ENCODE results near the gene KCNF1.

Gene KCNF1

GRCh38 chr2:10930721-10931516 is 19.2 kb downstream of the KCNF1 start:
- H3K4me3 ChIP-seq (ENCODE audit: low read depth, low read length) = no peak overlapping the region
- no peaks in the 10 kb centered on the region for H3K4me1 ChIP-seq
- TF ChIP-seq CTCF (IDR thresholded peaks at IDR 0.05) = no peak
- no peak overlapping the region for H3K27ac ChIP-seq
- H3K9ac ChIP-seq = no peak overlapping the region
- no peaks in the 10 kb centered on the region for H3K9me3 ChIP-seq (ENCODE audit: control insufficient read depth, low read length)
- no peaks in the 10 kb centered on the region for H3K27me3 ChIP-seq (ENCODE audit: control insufficient read depth, insufficient read depth, low read length)
- H3K36me3 ChIP-seq (ENCODE audit: control insufficient read depth, insufficient read depth, low read length) = no peaks in the 10 kb centered on the region
- no peak overlapping the region for H2AFZ ChIP-seq
- no peaks in the 10 kb centered on the region for H3K79me2 ChIP-seq
- H3K4me2 ChIP-seq (ENCODE audit: low read length) = no peak overlapping the region

- Histone ChIP-seq H3K4me3 (ENCODE audit: low read depth, low read length) (no peak overlapping the region), H3K4me1 (no peaks in the 10 kb centered on the region), H3K4me2 (ENCODE audit: low read length) (no peak overlapping the region), H3K9me3 (ENCODE audit: control insufficient read depth, low read length) (no peaks in the 10 kb centered on the region), H3K9ac (no peak overlapping the region), H2AFZ (no peak overlapping the region), H3K36me3 (ENCODE audit: control insufficient read depth, insufficient read depth, low read length) (no peaks in the 10 kb centered on the region), H3K27ac (no peak overlapping the region), H3K79me2 (no peaks in the 10 kb centered on the region), H3K27me3 (ENCODE audit: control insufficient read depth, insufficient read depth, low read length) (no peaks in the 10 kb centered on the region)
- no peak for TF ChIP-seq CTCF (IDR thresholded peaks at IDR 0.05)
Observed at GRCh38 chr2:10931710-10932255, 20.0 kb downstream of the KCNF1 start.

DNA sequence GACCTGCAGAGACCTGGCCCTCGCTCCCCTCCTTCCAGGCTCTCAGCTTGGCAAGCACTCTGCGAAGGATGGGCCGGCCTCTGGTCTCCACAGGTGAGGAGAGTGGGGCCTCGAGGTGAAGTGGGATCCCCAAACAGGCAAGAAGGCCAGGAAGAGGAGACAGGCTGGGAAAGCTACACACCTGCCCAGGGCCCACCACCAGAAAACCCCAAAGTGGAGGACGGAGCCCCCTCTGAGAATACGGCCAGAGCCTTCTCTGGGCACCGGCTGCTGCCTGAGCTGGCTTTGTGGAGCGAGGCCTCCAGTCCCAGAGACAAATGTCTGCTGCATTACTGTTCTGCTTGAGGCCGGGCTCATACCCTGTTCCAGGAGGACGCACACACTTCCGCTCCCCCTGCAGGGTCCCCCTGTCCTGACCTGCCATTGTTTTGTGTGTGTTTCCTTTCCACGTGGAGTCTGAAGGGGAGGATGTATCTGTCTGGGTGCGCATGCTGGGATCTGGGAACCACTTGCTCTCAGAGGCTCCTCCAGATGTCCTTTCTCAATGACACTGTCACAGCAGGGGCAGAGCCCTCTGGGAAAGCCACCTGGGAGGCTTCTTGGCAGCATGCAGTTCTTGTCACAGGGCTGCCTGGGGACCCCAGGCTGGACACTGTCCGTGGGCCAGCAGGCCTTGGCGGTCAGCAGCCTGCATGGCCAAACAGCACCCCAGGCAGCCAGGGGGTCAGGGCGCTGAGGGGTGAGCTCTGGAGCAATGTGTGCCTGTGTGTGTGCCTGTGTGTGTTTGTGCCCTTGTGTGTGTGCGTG is 20.8 kb downstream of the KCNF1 start:
- Histone ChIP-seq H3K4me1 (no peaks in the 10 kb centered on the region), H3K4me2 (ENCODE audit: low read length) (no peak overlapping the region), H3K79me2 (no peaks in the 10 kb centered on the region), H3K27me3 (ENCODE audit: control insufficient read depth, insufficient read depth, low read length) (no peaks in the 10 kb centered on the region), H3K36me3 (ENCODE audit: control insufficient read depth, insufficient read depth, low read length) (no peaks in the 10 kb centered on the region), H3K4me3 (ENCODE audit: low read depth, low read length) (no peak overlapping the region), H3K9ac (no peak overlapping the region), H3K27ac (no peak overlapping the region), H2AFZ (no peak overlapping the region), H3K9me3 (ENCODE audit: control insufficient read depth, low read length) (no peaks in the 10 kb centered on the region)
- no peak for TF ChIP-seq CTCF (IDR thresholded peaks at IDR 0.05)

DNA sequence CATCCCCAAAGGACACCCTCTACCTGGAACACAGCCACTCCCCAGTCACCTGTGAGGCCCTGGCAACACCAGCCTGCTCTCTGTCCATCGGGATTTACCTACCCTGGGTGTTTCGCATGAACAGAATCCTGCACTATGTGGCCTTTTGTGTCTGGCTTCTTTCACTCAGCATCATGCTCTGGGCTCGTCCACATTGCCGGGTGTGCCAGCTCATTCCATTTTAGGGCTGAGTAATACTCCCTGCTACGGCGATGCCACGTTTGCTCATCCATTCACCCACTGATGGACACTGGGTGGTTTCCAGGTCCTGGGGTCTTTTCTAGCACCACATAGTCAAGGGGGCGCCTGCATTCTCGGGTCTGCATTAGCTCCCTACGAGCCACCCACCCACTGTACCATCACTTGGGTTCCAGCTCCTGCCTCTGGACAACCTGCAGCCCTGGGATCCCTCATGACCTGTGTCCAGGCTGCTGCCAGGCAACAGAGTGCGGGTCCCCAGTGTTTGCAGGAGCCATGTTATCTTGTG is 22.0 kb downstream of the KCNF1 start:
- Histone ChIP-seq H3K4me1 (no peaks in the 10 kb centered on the region), H2AFZ (no peak overlapping the region), H3K79me2 (no peaks in the 10 kb centered on the region), H3K4me2 (ENCODE audit: low read length) (no peak overlapping the region), H3K4me3 (ENCODE audit: low read depth, low read length) (no peak overlapping the region), H3K36me3 (ENCODE audit: control insufficient read depth, insufficient read depth, low read length) (no peaks in the 10 kb centered on the region), H3K9me3 (ENCODE audit: control insufficient read depth, low read length) (no peaks in the 10 kb centered on the region), H3K9ac (no peak overlapping the region), H3K27me3 (ENCODE audit: control insufficient read depth, insufficient read depth, low read length) (no peaks in the 10 kb centered on the region), H3K27ac (no peak overlapping the region)
- no peak for TF ChIP-seq CTCF (IDR thresholded peaks at IDR 0.05)

Measured in parathyroid adenoma (tissue), 2 donors.